H1 (cell line): Measurements from ENCODE around the gene AQP7. TPM values are rescaled to one million over a fixed set of nuclear protein-coding genes. Genes with fewer than 3 reads are reported as not detected.

Experiments used
- CTCF ChIA-PET: fragments of 300-600 bp; sonication (Branson Sonifier 250); formaldehyde crosslinking; loops from one replicate; lab custom pipeline; 2021; ENCODE audit not compliant: partially characterized antibody; lab: Charles Lee
- POLR2A ChIA-PET: fragments of 300-600 bp; sonication (Branson Sonifier 250); formaldehyde crosslinking; loops from one replicate; lab custom pipeline; 2021; ENCODE audit warnings: inconsistent platforms; ENCODE audit not compliant: partially characterized antibody; lab: Charles Lee
- DNase-seq, 2 experiments: peaks; one replicate each; pipeline versions ENCODE4 v3.0.0 to v3.0.0-alpha.2; 2010 to 2022; ENCODE audit warnings: low spot score in 2 of 2, low read depth in 1 of 2, mixed read lengths in 1 of 2
- FAIRE-seq: peaks from 2 replicates; lab custom pipeline; 2011; peaks lifted over from hg19 to GRCh38; lab: Jason Lieb, UNC
- H2AFZ ChIP-seq: 2 replicates; pipeline ENCODE4 v1.8.1; 2012; ENCODE audit warnings: low read length, inconsistent platforms
- H2AK5ac ChIP-seq: 2 replicates; pipeline ENCODE4 v1.6.1; 2013; ENCODE audit warnings: low read depth, low read length
- H2BK120ac ChIP-seq: replicated peaks from 2 replicates; pipeline ENCODE3; 2013; ENCODE audit warnings: low read depth, low read length, inconsistent platforms
- H2BK12ac ChIP-seq: 2 replicates; pipeline ENCODE4 v1.6.1; 2013; ENCODE audit warnings: low read depth, low read length
- H2BK15ac ChIP-seq: 2 replicates; pipeline ENCODE4 v1.6.1; 2013; ENCODE audit warnings: low read length
- H2BK20ac ChIP-seq: 2 replicates; pipeline ENCODE4 v1.6.1; 2013; ENCODE audit warnings: low read length
- H2BK5ac ChIP-seq: 2 replicates; pipeline ENCODE4 v1.6.1; 2013; ENCODE audit warnings: low read depth, low read length
- H3K14ac ChIP-seq: 2 replicates; pipeline ENCODE4 v1.6.1; 2013; ENCODE audit warnings: inconsistent platforms; ENCODE audit not compliant: insufficient read length
- H3K18ac ChIP-seq: 2 replicates; pipeline ENCODE4 v1.6.1; 2013; ENCODE audit warnings: low read length; ENCODE audit errors: extremely low read depth
- H3K23ac ChIP-seq: 2 replicates; pipeline ENCODE4 v1.6.1; 2013; ENCODE audit warnings: inconsistent platforms; ENCODE audit not compliant: insufficient read length
- H3K23me2 ChIP-seq: 2 replicates; pipeline ENCODE4 v1.6.1; 2013; ENCODE audit warnings: low read depth, low read length
- H3K27ac ChIP-seq: 2 replicates; pipeline ENCODE4 v1.6.1; 2011; ENCODE audit warnings: low read depth, low read length, inconsistent platforms
- H3K27me3 ChIP-seq, 4 experiments: replicated peaks in 1 of 4; 1 replicate in 1 of 4; 2 replicates in 3 of 4; pipeline versions ENCODE4 v1.6.1 to v1.8.1; 2011 to 2013; ENCODE audit warnings: low read length in 3 of 4, mild to moderate bottlenecking in 3 of 4, inconsistent platforms in 2 of 4, mixed read lengths in 2 of 4, moderate library complexity in 1 of 4; ENCODE audit not compliant: control insufficient read depth in 3 of 4, insufficient read depth in 3 of 4; ENCODE audit errors: extremely low read depth in 1 of 4
- H3K36me3 ChIP-seq, 4 experiments: 2 replicates each; pipeline versions ENCODE4 v1.6.1 to v1.8.1; 2011 to 2013; ENCODE audit warnings: mild to moderate bottlenecking in 4 of 4, low read length in 3 of 4, moderate library complexity in 2 of 4, control low read depth in 1 of 4, inconsistent platforms in 1 of 4; ENCODE audit not compliant: insufficient read depth in 4 of 4, control insufficient read depth in 2 of 4
- H3K4ac ChIP-seq: replicated peaks from 2 replicates; pipeline ENCODE3; 2013; ENCODE audit warnings: low read length, low read depth, mixed read lengths, inconsistent platforms; ENCODE audit not compliant: insufficient read length
- H3K4me1 ChIP-seq, 4 experiments: replicated peaks in 1 of 4; 1 replicate in 1 of 4; 2 replicates in 3 of 4; pipeline versions ENCODE4 v1.6.1 to v1.8.1; 2011 to 2013; ENCODE audit warnings: low read length in 3 of 4, inconsistent platforms in 2 of 4, mixed read lengths in 1 of 4; ENCODE audit not compliant: insufficient read depth in 4 of 4, control insufficient read depth in 3 of 4
- H3K4me2 ChIP-seq, 2 experiments: 2 replicates each; pipeline versions ENCODE4 v1.6.1 to v1.8.1; 2011 to 2013; ENCODE audit warnings: low read depth in 2 of 2, low read length in 2 of 2, control low read depth in 1 of 2, inconsistent platforms in 1 of 2, mild to moderate bottlenecking in 1 of 2; ENCODE audit not compliant: insufficient read depth in 1 of 2
- H3K4me3 ChIP-seq, 4 experiments: fragments of 200-600, 300-600 bp in 1 of 4; sonication (generic), shearing (Covaris generic), sonication (Bioruptor Twin) in 1 of 4; 2 replicates each; pipeline versions ENCODE4 v1.5.1 to v1.8.1; 2011 to 2016; ENCODE audit warnings: low read length in 4 of 4, low read depth in 3 of 4, control low read depth in 2 of 4, inconsistent platforms in 2 of 4, mild to moderate bottlenecking in 2 of 4, mixed read lengths in 1 of 4, moderate library complexity in 1 of 4; ENCODE audit not compliant: insufficient read depth in 2 of 4; ENCODE audit errors: extremely low read depth in 1 of 4
- H3K56ac ChIP-seq: replicated peaks from 2 replicates; pipeline ENCODE3; 2013; ENCODE audit warnings: low read depth, mild to moderate bottlenecking, mixed read lengths, low read length, inconsistent platforms; ENCODE audit not compliant: insufficient read length
- H3K79me1 ChIP-seq: 2 replicates; pipeline ENCODE4 v1.6.1; 2013; ENCODE audit warnings: low read depth, low read length, control low read depth
- H3K79me2 ChIP-seq, 2 experiments: 2 replicates each; pipeline versions ENCODE4 v1.6.1 to v1.8.1; 2012 to 2013; ENCODE audit warnings: low read length in 2 of 2, mild to moderate bottlenecking in 2 of 2, inconsistent platforms in 1 of 2; ENCODE audit not compliant: insufficient read depth in 2 of 2, control insufficient read depth in 1 of 2
- H3K9ac ChIP-seq, 4 experiments: replicated peaks in 1 of 4; 1 replicate in 1 of 4; 2 replicates in 3 of 4; pipeline versions ENCODE4 v1.6.1 to v1.8.1; 2011 to 2013; ENCODE audit warnings: low read depth in 3 of 4, low read length in 3 of 4, control low read depth in 2 of 4, mild to moderate bottlenecking in 2 of 4, moderate library complexity in 2 of 4, inconsistent platforms in 1 of 4; ENCODE audit errors: extremely low read depth in 1 of 4
- H3K9me3 ChIP-seq, 2 experiments: 2 replicates each; pipeline versions ENCODE4 v1.6.1 to v1.8.1; 2012 to 2013; ENCODE audit warnings: mild to moderate bottlenecking in 2 of 2, moderate library complexity in 2 of 2, control low read depth in 1 of 2, inconsistent platforms in 1 of 2, low read depth in 1 of 2, low read length in 1 of 2, mixed read lengths in 1 of 2; ENCODE audit not compliant: insufficient read depth in 2 of 2
- H4K20me1 ChIP-seq, 2 experiments: replicated peaks in 1 of 2; 2 replicates each; pipeline versions ENCODE3 to v1.8.1; 2011 to 2013; ENCODE audit warnings: inconsistent platforms in 2 of 2, low read length in 2 of 2, mild to moderate bottlenecking in 1 of 2; ENCODE audit not compliant: insufficient read depth in 2 of 2, control insufficient read depth in 1 of 2
- H4K5ac ChIP-seq: 2 replicates; pipeline ENCODE4 v1.6.1; 2013; ENCODE audit warnings: low read length, low read depth, mixed read lengths, inconsistent platforms; ENCODE audit not compliant: insufficient read length
- H4K8ac ChIP-seq: 2 replicates; pipeline ENCODE4 v1.8.0; 2013; ENCODE audit warnings: mild to moderate bottlenecking, moderate library complexity, low read length, inconsistent platforms; ENCODE audit not compliant: insufficient read depth; ENCODE audit errors: extremely low read depth
- H4K91ac ChIP-seq: replicated peaks from 2 replicates; pipeline ENCODE3; 2013; ENCODE audit warnings: low read length, mixed read lengths, inconsistent platforms; ENCODE audit not compliant: insufficient read length
- POLR2AphosphoS5 ChIP-seq: IDR thresholded peaks from 2 replicates; pipeline ENCODE4 v1.6.1; 2011; ENCODE audit warnings: low read depth, low read length
- RXRA ChIP-seq: IDR thresholded peaks from 2 replicates; pipeline ENCODE4 v1.6.1; 2011; ENCODE audit warnings: low read depth, mild to moderate bottlenecking, low read length, moderate library complexity; ENCODE audit not compliant: insufficient read depth
- SIRT6 ChIP-seq: IDR thresholded peaks from one replicate; pipeline ENCODE4 v1.7.1; 2012; ENCODE audit warnings: low read length, inconsistent platforms
- WGBS, 2 experiments: shearing (Covaris generic) in 1 of 2; methylation state at CpG; one replicate each; pipeline versions ENCODE4 v1.1.6 to v1.1.7; 2013 to 2015; ENCODE audit warnings: low lambda C conversion rate in 2 of 2, mixed read lengths in 2 of 2, inconsistent platforms in 1 of 2, low coverage in 1 of 2, missing lambda C conversion rate in 1 of 2; ENCODE audit not compliant: insufficient replicate concordance in 2 of 2, insufficient coverage in 1 of 2, insufficient read length in 1 of 2; ENCODE audit errors: extremely low coverage in 1 of 2, missing lambda C conversion rate in 1 of 2; 5-methylcytosine and 5-hydroxymethylcytosine counted together
- polyA plus RNA-seq, 7 experiments: library from polyadenylated mRNA; depleted of rRNA in 3 of 7; stranded (reverse) in 5 of 7; unstranded in 2 of 7; fragments of >200 nt in 5 of 7; fragments of 200-250 nt in 2 of 7; gene quantifications; 1 replicate in 5 of 7; 2 replicates in 1 of 7; 4 replicates in 1 of 7; pipeline versions ENCODE4 v1.2.1 to v1.2.3, GENCODE V29; 2011 to 2013; ENCODE audit warnings: missing spikeins in 2 of 7, mixed read lengths in 2 of 7
- total RNA-seq: library from RNA; stranded (reverse); fragmentation: NEBNext Ultra II Directional; extraction: Animal tissue kit (Norgen Biotek cat#: 25700); gene quantifications from 2 replicates; pipeline ENCODE4 v1.2.1, GENCODE V29; 2021

Gene AQP7
- total and polyA plus RNA-seq, 2 of the 8 experiments (the other 6 are each of a cell fraction or from before 2014, with no cell fraction given), result not detected

- Histone ChIP-seq H3K18ac (no peak overlapping the region), H3K14ac (no peak overlapping the region), H3K27me3 (no peaks in the 10 kb centered on the region; a peak in 1 of 7 replicates), H2BK5ac (no peak overlapping the region; the same call in 1 of the 2 replicates), H2AK5ac (no peak overlapping the region), H3K79me1 (no peaks in the 10 kb centered on the region; the same call in 1 of the 2 replicates), H4K20me1 (no peaks in the 10 kb centered on the region), H3K27ac (no peak overlapping the region), H3K56ac (no peak overlapping the region), H2BK15ac (no peak overlapping the region), H4K8ac (no peak overlapping the region), H3K9ac (no peak overlapping the region), H2AFZ (no peak overlapping the region), H3K4me2 (no peak overlapping the region), H3K4me3 (no peak overlapping the region), H4K91ac (no peak overlapping the region), H2BK20ac (no peak overlapping the region), H3K23ac (no peak overlapping the region), H3K23me2 (no peaks in the 10 kb centered on the region), H3K4me1 (no peaks in the 10 kb centered on the region; a peak in 2 of 7 replicates), H3K9me3 (no peaks in the 10 kb centered on the region), H2BK120ac (no peak overlapping the region), H3K36me3 (peaks cover 0 to 15% (median 6%) of the 10 kb centered on the region in 4 experiments; a peak in 5 of 8 replicates), H2BK12ac (no peak overlapping the region), H4K5ac (no peak overlapping the region), H3K79me2 (no peaks in the 10 kb centered on the region), H3K4ac (no peak overlapping the region)
- POLR2A ChIA-PET, result interaction anchor here (1.2 to 1.9 kb wide), 3 partner anchors 9 to 73 kb away, joined by 3 to 6 read pairs (median 4); partner anchors contain the start of gene AQP3
- WGBS, 2 experiments, result 92% methylated on average over 9 of the region's 9 CpGs; no CpG with 5 or more reads in 1 of the 2 experiments
- FAIRE-seq (no peak), DNase-seq (no peak)
- CTCF ChIA-PET, result interaction anchor here (0.6 to 11.2 kb wide), 32 partner anchors 8 to 607 kb away, joined by 3 to 154 read pairs (median 7); partner anchors contain the start of genes AQP3, AQP7, NFX1 and NOL6
- no peak for TF ChIP-seq POLR2AphosphoS5
- no peak for TF ChIP-seq SIRT6
- no peak for TF ChIP-seq RXRA
These were observed 28.2 kb downstream of the AQP7 start for GRCh38 chr9:33374190-33374589.
